GM12801 (cell line): ENCODE results near the gene BIN1.

Source experiments
- CTCF ChIP-seq: IDR thresholded peaks from one replicate; pipeline ENCODE4 v1.5.1; 2011; ENCODE audit warnings: control low read depth; ENCODE audit not compliant: insufficient read length; ENCODE audit errors: extremely low read depth

BIN1 gene

GRCh38 chr2:127053731-127054603 is 53.0 kb downstream of the BIN1 start:
- TF ChIP-seq CTCF = no peak

GRCh38 chr2:127052771-127053691 is 53.9 kb downstream of the BIN1 start:
- no peak for TF ChIP-seq CTCF

- TF ChIP-seq CTCF = no peak
Measured at GRCh38 chr2:127052057-127052770, 54.7 kb downstream of the BIN1 start.

GRCh38 chr2:127051116-127052056 is 55.6 kb downstream of the BIN1 start:
- no peak for TF ChIP-seq CTCF

GRCh38 chr2:127050803-127051115 is 56.2 kb downstream of the BIN1 start:
- no peak for TF ChIP-seq CTCF

- no peak for TF ChIP-seq CTCF
Measured at GRCh38 chr2:127049927-127050802, 56.8 kb downstream of the BIN1 start.
